WTC11 (cell line): ENCODE results near the gene KMT2A. TPM values are rescaled to one million over a fixed set of nuclear protein-coding genes. Genes with fewer than 3 reads are reported as not detected.

Experiments
- ATAC-seq: fragments of 200-7000 bp; cut with Tn5 transposase; 2 replicates; pipeline ENCODE4 v1.10.0; 2021; ENCODE audit warnings: mild to moderate bottlenecking, moderate library complexity
- CTCF ChIA-PET: fragments of 300-600 bp; sonication (Branson Sonifier 250); formaldehyde crosslinking; loops from one replicate; lab custom pipeline; 2021; ENCODE audit warnings: antibody characterized with exemption; lab: Charles Lee
- POLR2A ChIA-PET: fragments of 350-600 bp; sonication (Branson Sonifier 250); formaldehyde crosslinking; loops from one replicate; lab custom pipeline; 2021; ENCODE audit warnings: antibody characterized with exemption; lab: Charles Lee
- DNase-seq: peaks from one replicate; pipeline ENCODE4 v3.0.0; 2021; ENCODE audit warnings: low spot score
- H3K27ac Mint-ChIP-seq: 2 replicates; pipeline ENCODE4 v1.8.0; 2021; ENCODE audit warnings: mixed read lengths
- H3K27me3 Mint-ChIP-seq: 2 replicates; pipeline ENCODE4 v1.8.0; 2021; ENCODE audit warnings: low read depth, mild to moderate bottlenecking, moderate library complexity, mixed read lengths
- H3K36me3 Mint-ChIP-seq: 2 replicates; pipeline ENCODE4 v1.8.0; 2021; ENCODE audit warnings: mixed read lengths
- H3K4me1 Mint-ChIP-seq: 2 replicates; pipeline ENCODE4 v1.8.0; 2022; ENCODE audit warnings: mixed read lengths
- H3K4me3 Mint-ChIP-seq: 2 replicates; pipeline ENCODE4 v1.8.0; 2021; ENCODE audit warnings: mild to moderate bottlenecking, moderate library complexity, mixed read lengths
- H3K9me3 Mint-ChIP-seq: 2 replicates; pipeline ENCODE4 v1.8.0; 2021; ENCODE audit warnings: mixed read lengths
- ARID4B ChIP-seq: sonication (generic); formaldehyde crosslinking; IDR thresholded peaks from 2 replicates; pipeline ENCODE4 v1.8.0; 2023; ENCODE audit warnings: missing genetic modification reagents, mild to moderate bottlenecking, borderline replicate concordance
- ATF2 ChIP-seq: sonication (generic); formaldehyde crosslinking; IDR thresholded peaks from 2 replicates; pipeline ENCODE4 v1.8.1; 2022; ENCODE audit warnings: low read depth, missing genetic modification reagents, borderline replicate concordance
- E2F4 ChIP-seq: sonication (generic); formaldehyde crosslinking; IDR thresholded peaks from 2 replicates; pipeline ENCODE4 v1.8.1; 2022; ENCODE audit warnings: low read depth, mild to moderate bottlenecking, moderate library complexity, missing genetic modification reagents, borderline replicate concordance
- GABPB1 ChIP-seq: sonication (generic); formaldehyde crosslinking; IDR thresholded peaks from 2 replicates; pipeline ENCODE4 v1.8.1; 2023; ENCODE audit warnings: mild to moderate bottlenecking, missing genetic modification reagents
- GTF2I ChIP-seq: fragments of 250-450 bp; sonication (Bioruptor Pico); conservative IDR thresholded peaks from 2 replicates; pipeline ENCODE4 v1.4.0; 2021; ENCODE audit warnings: mild to moderate bottlenecking
- IRF2 ChIP-seq: sonication (generic); formaldehyde crosslinking; IDR thresholded peaks from 2 replicates; pipeline ENCODE4 v1.8.0; 2022; ENCODE audit warnings: low read depth, missing genetic modification reagents, borderline replicate concordance
- KAT7 ChIP-seq: sonication (generic); formaldehyde crosslinking; IDR thresholded peaks from 2 replicates; pipeline ENCODE4 v1.8.1; 2023; ENCODE audit warnings: missing genetic modification reagents, mild to moderate bottlenecking, borderline replicate concordance
- NR2C2 ChIP-seq: sonication (generic); formaldehyde crosslinking; IDR thresholded peaks from 2 replicates; pipeline ENCODE4 v1.8.0; 2022; ENCODE audit warnings: mild to moderate bottlenecking, missing genetic modification reagents
- RELA ChIP-seq: sonication (generic); formaldehyde crosslinking; IDR thresholded peaks from 2 replicates; pipeline ENCODE4 v1.8.1; 2022; ENCODE audit warnings: missing genetic modification reagents, mild to moderate bottlenecking, borderline replicate concordance
- SMAD4 ChIP-seq: sonication (generic); formaldehyde crosslinking; IDR thresholded peaks from 2 replicates; pipeline ENCODE4 v1.8.0; 2022; ENCODE audit warnings: mild to moderate bottlenecking, missing genetic modification reagents
- SOX15 ChIP-seq: fragments of 250-450 bp; sonication (Bioruptor Pico); IDR thresholded peaks from 2 replicates; pipeline ENCODE4 v1.9.0; 2021; ENCODE audit warnings: mild to moderate bottlenecking
- TP53 ChIP-seq: sonication (generic); formaldehyde crosslinking; IDR thresholded peaks from 2 replicates; pipeline ENCODE4 v1.8.1; 2023; ENCODE audit warnings: mild to moderate bottlenecking, missing genetic modification reagents
- ZNF232 ChIP-seq: sonication (generic); formaldehyde crosslinking; IDR thresholded peaks from 2 replicates; pipeline ENCODE4 v1.8.0; 2022; ENCODE audit warnings: mild to moderate bottlenecking, missing genetic modification reagents
- ZNF263 ChIP-seq: sonication (generic); formaldehyde crosslinking; IDR thresholded peaks from 2 replicates; pipeline ENCODE4 v1.8.1; 2022; ENCODE audit warnings: low read depth, mild to moderate bottlenecking, moderate library complexity, missing genetic modification reagents
- ZNF317 ChIP-seq: sonication (generic); formaldehyde crosslinking; IDR thresholded peaks from 2 replicates; pipeline ENCODE4 v1.8.1; 2023; ENCODE audit warnings: low read depth, mild to moderate bottlenecking, moderate library complexity, missing genetic modification reagents, borderline replicate concordance
- ZNF416 ChIP-seq: fragments of 250-450 bp; sonication (Bioruptor Pico); IDR thresholded peaks from 2 replicates; pipeline ENCODE4 v1.9.0; 2021; ENCODE audit warnings: mild to moderate bottlenecking, inconsistent platforms
- ZNF423 ChIP-seq: fragments of 250-450 bp; sonication (Bioruptor Pico); IDR thresholded peaks from 2 replicates; pipeline ENCODE4 v2.1.2; 2022; ENCODE audit warnings: mild to moderate bottlenecking, moderate library complexity
- ZNF425 ChIP-seq: fragments of 250-450 bp; sonication (Bioruptor Pico); conservative IDR thresholded peaks from 2 replicates; pipeline ENCODE4 v1.9.0; 2021; ENCODE audit warnings: mild to moderate bottlenecking
- total RNA-seq: library from RNA; stranded (reverse); gene quantifications from 3 replicates; pipeline ENCODE4 v1.2.3, GENCODE V29; 2021
- TF ChIP-seq, protein P1 (sequence below): sonication (generic); formaldehyde crosslinking; conservative IDR thresholded peaks from 2 replicates; pipeline ENCODE4 v1.8.1; 2022; ENCODE audit warnings: mild to moderate bottlenecking, missing genetic modification reagents
- TF ChIP-seq, protein P2 (sequence below): fragments of 250-450 bp; sonication (Bioruptor Pico); IDR thresholded peaks from 2 replicates; pipeline ENCODE4 v1.8.0; 2021; ENCODE audit warnings: mild to moderate bottlenecking

KMT2A gene
- total RNA-seq, 1 experiment from 2014 or later: 59.1 TPM

DNA sequence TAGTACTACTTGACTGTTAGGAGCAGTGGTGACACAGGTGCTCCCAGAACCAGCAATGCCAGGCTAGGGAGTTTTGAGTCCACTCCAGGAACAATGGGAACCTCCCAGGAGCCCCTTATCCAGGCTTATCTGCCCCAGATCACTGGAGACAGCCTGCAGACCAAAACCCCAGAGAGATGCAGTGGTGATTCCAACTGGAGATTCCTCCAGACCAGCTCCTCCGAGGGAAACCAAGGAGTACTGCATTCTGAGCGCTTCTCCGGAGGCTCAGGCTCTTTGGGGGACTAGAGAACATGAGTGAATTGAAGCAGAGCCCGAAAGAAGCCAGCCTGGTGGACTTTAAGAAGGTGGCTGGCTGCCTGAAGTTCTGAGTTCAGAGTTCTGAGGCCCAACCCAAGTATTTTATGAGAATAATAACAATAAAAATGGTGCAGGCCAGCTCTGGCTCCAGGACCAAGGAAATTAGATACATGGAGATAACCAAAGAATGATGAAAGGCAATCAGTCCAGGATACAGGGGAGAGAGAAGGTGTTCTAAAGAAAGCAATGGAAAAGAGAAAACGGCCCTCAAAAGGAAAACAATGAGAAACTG lies 93.4 kb downstream of the KMT2A start:
- ATAC-seq: peak; percentile 7; the same call in 1 of the 2 replicates
- Mint-ChIP-seq H3K36me3 (peaks cover 4% of the 10 kb centered on the region; the same call in 1 of the 2 replicates), H3K4me3 (peak overlapping the region; percentile 96), H3K27me3 (peaks cover 3% of the 10 kb centered on the region; the same call in 1 of the 2 replicates), H3K4me1 (peaks cover 28% of the 10 kb centered on the region), H3K9me3 (no peaks in the 10 kb centered on the region), H3K27ac (no peak overlapping the region)
- peak; percentile 22 for DNase-seq
- POLR2A ChIA-PET: interaction anchor here (0.5 kb wide), 1 partner anchor 11 kb away, joined by 3 read pairs; no protein-coding TSS in a partner anchor
- TF ChIP-seq SOX15 (CRISPR knock-in tag) (no peak), ARID4B (no peak), E2F4 (CRISPR knock-in tag) (no peak), ZNF416 (no peak), RELA (no peak), GTF2I (CRISPR knock-in tag) (no peak), KAT7 (no peak), NR2C2 (no peak), ZNF423 (no peak), TP53 (CRISPR knock-in tag) (no peak), GABPB1 (CRISPR knock-in tag) (no peak), ATF2 (CRISPR knock-in tag) (no peak), SMAD4 (CRISPR knock-in tag) (no peak), ZNF263 (CRISPR knock-in tag) (no peak), IRF2 (no peak), ZNF317 (CRISPR knock-in tag) (no peak), ZNF425 (CRISPR knock-in tag) (no peak), ZNF232 (CRISPR knock-in tag) (no peak)
- TF ChIP-seq, protein P1, sequence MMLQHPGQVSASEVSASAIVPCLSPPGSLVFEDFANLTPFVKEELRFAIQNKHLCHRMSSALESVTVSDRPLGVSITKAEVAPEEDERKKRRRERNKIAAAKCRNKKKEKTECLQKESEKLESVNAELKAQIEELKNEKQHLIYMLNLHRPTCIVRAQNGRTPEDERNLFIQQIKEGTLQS (CRISPR knock-in tag): no peak
- TF ChIP-seq, protein P2, sequence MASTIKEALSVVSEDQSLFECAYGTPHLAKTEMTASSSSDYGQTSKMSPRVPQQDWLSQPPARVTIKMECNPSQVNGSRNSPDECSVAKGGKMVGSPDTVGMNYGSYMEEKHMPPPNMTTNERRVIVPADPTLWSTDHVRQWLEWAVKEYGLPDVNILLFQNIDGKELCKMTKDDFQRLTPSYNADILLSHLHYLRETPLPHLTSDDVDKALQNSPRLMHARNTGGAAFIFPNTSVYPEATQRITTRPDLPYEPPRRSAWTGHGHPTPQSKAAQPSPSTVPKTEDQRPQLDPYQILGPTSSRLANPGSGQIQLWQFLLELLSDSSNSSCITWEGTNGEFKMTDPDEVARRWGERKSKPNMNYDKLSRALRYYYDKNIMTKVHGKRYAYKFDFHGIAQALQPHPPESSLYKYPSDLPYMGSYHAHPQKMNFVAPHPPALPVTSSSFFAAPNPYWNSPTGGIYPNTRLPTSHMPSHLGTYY (CRISPR knock-in tag): no peak
- CTCF ChIA-PET: interaction anchor here (1.1 to 1.2 kb wide), 2 partner anchors 9 to 359 kb away, joined by 3 read pairs; no protein-coding TSS in a partner anchor
